SK-N-SH treated with all-trans-retinoic acid at 6 μM for 48 hours (cell line): ENCODE data around the gene FAR1.

ENCODE experiments used
- ATAC-seq: fragments of 200-7000 bp; cut with Tn5 transposase; 3 replicates; pipeline ENCODE4 v1.9.1; 2020; ENCODE audit warnings: mild to moderate bottlenecking, moderate library complexity
- ARNTL ChIP-seq: fragments of 450-650 bp; formaldehyde crosslinking; IDR thresholded peaks from 2 replicates; pipeline ENCODE4 v1.5.0; 2020; ENCODE audit warnings: low read depth, mild to moderate bottlenecking, moderate library complexity, borderline replicate concordance
- BACH2 ChIP-seq: fragments of 250-450 bp; sonication (Bioruptor Pico); IDR thresholded peaks from 2 replicates; pipeline ENCODE4 v1.9.0; 2021; ENCODE audit warnings: mild to moderate bottlenecking, borderline replicate concordance
- CSDC2 ChIP-seq: fragments of 250-450 bp; sonication (Bioruptor Pico); IDR thresholded peaks from 2 replicates; pipeline ENCODE4 v1.5.0; 2020; ENCODE audit warnings: mild to moderate bottlenecking, moderate library complexity
- ESRRG ChIP-seq: fragments of 250-450 bp; sonication (Bioruptor Pico); IDR thresholded peaks from 2 replicates; pipeline ENCODE4 v1.6.1; 2021; ENCODE audit warnings: mild to moderate bottlenecking
- GLIS3 ChIP-seq: fragments of 250-450 bp; sonication (Bioruptor Pico); IDR thresholded peaks from 2 replicates; pipeline ENCODE4 v1.5.0; 2020; ENCODE audit warnings: mild to moderate bottlenecking, moderate library complexity
- OSR1 ChIP-seq: fragments of 250-450 bp; sonication (Bioruptor Pico); IDR thresholded peaks from 2 replicates; pipeline ENCODE4 v1.8.0; 2022; ENCODE audit warnings: moderate library complexity, mild to moderate bottlenecking, inconsistent platforms
- SNAI2 ChIP-seq: fragments of 250-450 bp; sonication (Bioruptor Pico); IDR thresholded peaks from 2 replicates; pipeline ENCODE4 v1.5.0; 2020; ENCODE audit warnings: mild to moderate bottlenecking, moderate library complexity
- TOX ChIP-seq: fragments of 250-450 bp; sonication (Bioruptor Pico); IDR thresholded peaks from 2 replicates; pipeline ENCODE4 v1.8.0; 2021; ENCODE audit warnings: mild to moderate bottlenecking, moderate library complexity, borderline replicate concordance
- ZFP3 ChIP-seq: fragments of 250-450 bp; sonication (Bioruptor Pico); IDR thresholded peaks from 2 replicates; pipeline ENCODE4 v1.5.0; 2020; ENCODE audit warnings: mild to moderate bottlenecking, moderate library complexity
- ZNF70 ChIP-seq: fragments of 450-650 bp; formaldehyde crosslinking; IDR thresholded peaks from 2 replicates; pipeline ENCODE4 v1.5.0; 2020; ENCODE audit warnings: mild to moderate bottlenecking, moderate library complexity
- ZNF8 ChIP-seq: fragments of 450-650 bp; formaldehyde crosslinking; IDR thresholded peaks from 2 replicates; pipeline ENCODE4 v1.5.0; 2020; ENCODE audit warnings: mild to moderate bottlenecking, moderate library complexity
- TF ChIP-seq, protein P1 (sequence below): fragments of 250-450 bp; sonication (Bioruptor Pico); IDR thresholded peaks from 2 replicates; pipeline ENCODE4 v1.8.0; 2021; ENCODE audit warnings: low read depth, mild to moderate bottlenecking, moderate library complexity, borderline replicate concordance
- TF ChIP-seq, protein P2 (sequence below): fragments of 250-450 bp; sonication (Bioruptor Pico); IDR thresholded peaks from 2 replicates; pipeline ENCODE4 v1.5.0; 2020; ENCODE audit warnings: mild to moderate bottlenecking, moderate library complexity
- TF ChIP-seq, protein P3 (sequence below): fragments of 250-450 bp; sonication (Bioruptor Pico); IDR thresholded peaks from 2 replicates; pipeline ENCODE4 v1.5.1; 2020; ENCODE audit warnings: low read depth, mild to moderate bottlenecking, moderate library complexity

The FAR1 gene

DNA sequence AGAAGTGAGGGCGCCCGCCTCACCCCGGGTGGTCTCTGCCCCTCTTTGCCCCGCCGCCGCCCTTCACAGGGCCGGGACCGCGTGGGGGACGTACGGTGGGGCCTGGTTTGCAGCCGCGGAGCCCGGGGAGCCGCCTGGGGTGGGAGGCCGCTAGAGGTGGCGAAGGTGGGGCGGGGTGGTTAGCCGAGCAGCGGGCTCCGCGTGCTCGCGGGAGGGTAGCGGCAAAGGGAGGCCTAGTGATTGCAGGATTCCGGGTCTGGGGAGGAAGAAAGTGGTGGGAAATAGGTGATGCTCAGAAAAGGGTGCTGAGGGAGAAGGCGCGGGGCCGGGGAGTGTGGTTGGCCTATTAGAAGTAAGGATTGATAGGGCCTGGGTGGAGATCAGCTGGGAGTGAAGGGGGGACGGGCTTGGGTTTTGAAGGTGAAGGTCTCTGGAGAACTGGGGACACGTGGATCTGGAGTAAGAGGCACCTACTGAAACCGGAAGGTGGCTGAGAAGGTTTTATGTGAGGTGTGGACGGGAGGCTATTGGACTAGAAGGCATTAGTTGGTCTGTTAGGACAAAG, 571 bp downstream of the FAR1 start (continued):
- TF ChIP-seq, protein P1, sequence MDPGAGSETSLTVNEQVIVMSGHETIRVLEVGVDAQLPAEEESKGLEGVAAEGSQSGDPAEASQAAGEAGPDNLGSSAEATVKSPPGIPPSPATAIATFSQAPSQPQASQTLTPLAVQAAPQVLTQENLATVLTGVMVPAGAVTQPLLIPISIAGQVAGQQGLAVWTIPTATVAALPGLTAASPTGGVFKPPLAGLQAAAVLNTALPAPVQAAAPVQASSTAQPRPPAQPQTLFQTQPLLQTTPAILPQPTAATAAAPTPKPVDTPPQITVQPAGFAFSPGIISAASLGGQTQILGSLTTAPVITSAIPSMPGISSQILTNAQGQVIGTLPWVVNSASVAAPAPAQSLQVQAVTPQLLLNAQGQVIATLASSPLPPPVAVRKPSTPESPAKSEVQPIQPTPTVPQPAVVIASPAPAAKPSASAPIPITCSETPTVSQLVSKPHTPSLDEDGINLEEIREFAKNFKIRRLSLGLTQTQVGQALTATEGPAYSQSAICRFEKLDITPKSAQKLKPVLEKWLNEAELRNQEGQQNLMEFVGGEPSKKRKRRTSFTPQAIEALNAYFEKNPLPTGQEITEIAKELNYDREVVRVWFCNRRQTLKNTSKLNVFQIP (CRISPR knock-in tag), result no peak
- TF ChIP-seq BACH2 (CRISPR knock-in tag) (no peak), ZNF70 (CRISPR knock-in tag) (no peak)

DNA sequence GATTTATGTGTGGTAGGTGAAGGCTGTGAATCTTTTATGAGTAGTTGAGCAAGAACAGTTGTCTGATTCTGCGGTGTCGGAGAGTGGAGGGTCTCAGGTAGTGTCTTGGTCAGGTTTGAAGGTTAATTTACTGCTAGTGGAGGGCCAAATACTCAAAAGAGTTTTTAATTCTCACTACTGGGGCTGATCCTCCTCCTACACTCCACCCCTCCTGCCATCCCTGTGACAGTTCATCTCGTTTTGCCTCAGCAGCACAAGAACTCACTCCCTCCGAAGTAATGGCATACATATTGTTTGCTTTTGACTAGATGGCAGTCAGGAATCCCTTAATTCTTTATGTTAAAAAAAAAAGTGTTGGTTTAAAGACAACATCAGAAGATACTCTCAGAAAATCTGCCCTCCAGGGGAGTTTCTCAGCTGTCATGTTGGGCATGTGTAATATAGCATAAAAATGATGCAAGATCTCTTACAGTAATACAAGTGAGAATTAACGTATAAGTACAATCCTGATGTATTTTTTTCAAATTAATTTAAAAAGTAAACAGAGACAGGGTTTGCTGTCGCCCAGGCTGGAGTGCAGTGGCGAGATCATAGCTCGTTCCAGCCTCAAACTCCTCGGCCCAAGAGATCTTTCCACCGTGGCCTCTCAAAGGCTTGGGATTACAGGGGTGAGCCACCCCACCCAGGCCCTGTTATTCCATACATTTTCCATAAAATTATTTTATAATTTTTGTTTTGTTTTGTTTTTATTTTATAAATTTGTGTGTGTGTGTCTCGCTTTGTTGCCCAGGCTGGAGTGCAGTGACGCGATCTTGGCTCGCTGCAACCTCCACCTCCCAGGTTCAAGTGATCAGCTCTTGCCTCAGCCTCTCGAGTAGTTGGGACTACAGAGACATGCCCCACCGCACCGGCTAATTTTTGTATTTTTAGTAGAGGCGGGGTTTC, 1.3 kb downstream of the FAR1 start:
- TF ChIP-seq ARNTL (CRISPR knock-in tag), result no peak
- no peak for TF ChIP-seq SNAI2 (CRISPR knock-in tag)
- TF ChIP-seq ESRRG (CRISPR knock-in tag), result no peak
- TF ChIP-seq TOX, result no peak
- TF ChIP-seq, protein P2, sequence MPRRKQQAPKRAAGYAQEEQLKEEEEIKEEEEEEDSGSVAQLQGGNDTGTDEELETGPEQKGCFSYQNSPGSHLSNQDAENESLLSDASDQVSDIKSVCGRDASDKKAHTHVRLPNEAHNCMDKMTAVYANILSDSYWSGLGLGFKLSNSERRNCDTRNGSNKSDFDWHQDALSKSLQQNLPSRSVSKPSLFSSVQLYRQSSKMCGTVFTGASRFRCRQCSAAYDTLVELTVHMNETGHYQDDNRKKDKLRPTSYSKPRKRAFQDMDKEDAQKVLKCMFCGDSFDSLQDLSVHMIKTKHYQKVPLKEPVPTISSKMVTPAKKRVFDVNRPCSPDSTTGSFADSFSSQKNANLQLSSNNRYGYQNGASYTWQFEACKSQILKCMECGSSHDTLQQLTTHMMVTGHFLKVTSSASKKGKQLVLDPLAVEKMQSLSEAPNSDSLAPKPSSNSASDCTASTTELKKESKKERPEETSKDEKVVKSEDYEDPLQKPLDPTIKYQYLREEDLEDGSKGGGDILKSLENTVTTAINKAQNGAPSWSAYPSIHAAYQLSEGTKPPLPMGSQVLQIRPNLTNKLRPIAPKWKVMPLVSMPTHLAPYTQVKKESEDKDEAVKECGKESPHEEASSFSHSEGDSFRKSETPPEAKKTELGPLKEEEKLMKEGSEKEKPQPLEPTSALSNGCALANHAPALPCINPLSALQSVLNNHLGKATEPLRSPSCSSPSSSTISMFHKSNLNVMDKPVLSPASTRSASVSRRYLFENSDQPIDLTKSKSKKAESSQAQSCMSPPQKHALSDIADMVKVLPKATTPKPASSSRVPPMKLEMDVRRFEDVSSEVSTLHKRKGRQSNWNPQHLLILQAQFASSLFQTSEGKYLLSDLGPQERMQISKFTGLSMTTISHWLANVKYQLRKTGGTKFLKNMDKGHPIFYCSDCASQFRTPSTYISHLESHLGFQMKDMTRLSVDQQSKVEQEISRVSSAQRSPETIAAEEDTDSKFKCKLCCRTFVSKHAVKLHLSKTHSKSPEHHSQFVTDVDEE (CRISPR knock-in tag), result no peak
- TF ChIP-seq, protein P3, sequence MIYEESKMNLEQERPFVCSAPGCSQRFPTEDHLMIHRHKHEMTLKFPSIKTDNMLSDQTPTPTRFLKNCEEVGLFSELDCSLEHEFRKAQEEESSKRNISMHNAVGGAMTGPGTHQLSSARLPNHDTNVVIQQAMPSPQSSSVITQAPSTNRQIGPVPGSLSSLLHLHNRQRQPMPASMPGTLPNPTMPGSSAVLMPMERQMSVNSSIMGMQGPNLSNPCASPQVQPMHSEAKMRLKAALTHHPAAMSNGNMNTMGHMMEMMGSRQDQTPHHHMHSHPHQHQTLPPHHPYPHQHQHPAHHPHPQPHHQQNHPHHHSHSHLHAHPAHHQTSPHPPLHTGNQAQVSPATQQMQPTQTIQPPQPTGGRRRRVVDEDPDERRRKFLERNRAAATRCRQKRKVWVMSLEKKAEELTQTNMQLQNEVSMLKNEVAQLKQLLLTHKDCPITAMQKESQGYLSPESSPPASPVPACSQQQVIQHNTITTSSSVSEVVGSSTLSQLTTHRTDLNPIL (CRISPR knock-in tag), result no peak
- TF ChIP-seq GLIS3, result no peak
- TF ChIP-seq OSR1 (CRISPR knock-in tag), result no peak
- no peak for ATAC-seq

DNA sequence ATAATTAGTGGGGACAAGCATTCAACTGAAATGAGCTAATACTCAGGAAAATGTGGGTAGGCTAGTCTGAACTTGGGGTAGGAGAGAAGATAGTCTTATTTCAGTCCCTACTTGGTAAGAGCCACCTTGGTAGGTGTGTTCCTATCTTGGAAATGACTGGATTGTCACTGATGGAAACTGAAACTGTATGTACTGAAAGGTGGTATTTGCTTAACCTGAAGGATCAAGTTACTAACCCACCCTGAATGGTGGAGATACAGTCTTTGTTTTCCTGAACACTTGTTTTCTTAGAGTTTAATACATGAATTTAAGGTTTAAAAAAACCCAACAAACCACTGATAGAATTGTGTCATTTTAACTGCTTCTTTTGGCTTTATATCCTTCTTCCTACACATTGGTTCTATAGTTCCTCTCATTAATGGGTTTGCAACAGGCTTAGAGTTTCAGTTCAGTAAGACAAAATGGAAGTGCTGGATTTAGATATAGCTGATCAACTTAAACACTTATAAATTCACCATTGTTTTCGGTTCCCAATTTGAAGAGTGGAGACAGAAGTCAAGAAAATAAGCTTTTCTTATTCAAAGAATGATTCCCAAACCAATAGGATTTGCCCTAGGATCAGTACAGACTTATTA, 4.2 kb downstream of the FAR1 start:
- no peak for ATAC-seq

DNA sequence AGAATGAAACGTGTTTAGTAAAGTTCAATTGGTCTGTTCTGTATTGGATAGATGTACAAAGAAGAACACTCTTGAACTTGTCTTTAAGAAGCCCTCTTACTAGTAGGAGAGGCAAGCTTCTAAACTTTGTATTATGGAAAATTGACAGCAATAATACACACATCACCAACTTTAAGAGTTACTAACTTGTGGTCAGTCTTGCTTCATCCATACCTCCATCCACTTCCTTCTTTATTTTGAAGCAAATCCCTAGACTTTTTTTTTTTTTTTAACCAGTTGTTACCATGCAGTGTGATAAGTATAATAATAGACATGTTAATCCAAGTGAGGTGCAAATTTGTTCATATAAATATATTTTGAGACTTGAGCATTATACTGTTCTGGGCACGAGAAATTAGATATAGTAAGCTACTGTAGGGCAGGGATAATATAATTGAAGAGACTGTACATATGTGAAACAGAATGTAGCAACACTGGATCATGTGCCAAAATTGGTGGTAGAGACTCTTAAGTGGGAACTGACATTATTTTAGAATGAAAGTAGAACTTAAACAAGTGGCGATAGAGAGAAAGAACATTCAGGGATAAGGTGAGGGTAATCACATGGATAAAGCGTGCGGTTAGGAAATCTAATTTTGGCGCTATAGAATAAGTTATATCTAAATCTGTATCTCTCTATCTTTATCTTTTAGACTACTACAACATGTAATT, 6.5 kb downstream of the FAR1 start:
- no peak for ATAC-seq
- TF ChIP-seq CSDC2 (no peak), BACH2 (CRISPR knock-in tag) (no peak)
- TF ChIP-seq, protein P2 (CRISPR knock-in tag), result no peak
- TF ChIP-seq, all 23 proteins: peak for 0

More for the DNA sequence above, 4.2 kb downstream of the FAR1 start:
- TF ChIP-seq SNAI2 (CRISPR knock-in tag), result no peak
- no peak for TF ChIP-seq BACH2 (CRISPR knock-in tag)
- TF ChIP-seq, protein P2 (CRISPR knock-in tag), result no peak
- no peak for TF ChIP-seq ZNF8 (CRISPR knock-in tag)
- TF ChIP-seq ZFP3 (CRISPR knock-in tag), result no peak
- TF ChIP-seq OSR1 (CRISPR knock-in tag), result no peak
